ENCODE results near the gene MPPED1. TPM values are rescaled to one million over a fixed set of nuclear protein-coding genes. Genes with fewer than 3 reads are reported as not detected.

Gene MPPED1
- total and polyA plus RNA-seq, 2 donors (not counting 1 experiment from before 2014, with no cell fraction given): 0.13 TPM; not detected in 1

DNA sequence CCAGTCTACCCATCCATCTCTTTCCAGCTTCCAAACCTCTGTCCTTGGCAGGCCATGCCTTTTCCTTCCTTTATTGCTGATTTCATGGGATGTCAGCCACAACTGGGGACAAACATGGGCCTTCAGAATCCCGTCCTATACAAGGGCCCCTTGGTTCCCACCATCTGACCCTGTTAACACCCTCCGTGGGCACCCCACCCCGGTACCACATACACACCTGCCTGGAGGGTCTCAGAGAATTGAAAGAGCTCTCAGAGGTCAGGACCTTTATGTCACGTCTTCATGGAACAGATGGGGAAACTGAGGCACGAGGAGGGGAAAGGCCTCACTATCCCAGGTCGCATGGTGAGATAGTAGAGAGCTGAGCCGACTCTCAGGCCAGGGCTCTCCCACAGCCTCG, 53.0 kb downstream of the MPPED1 start:
- TF ChIP-seq, protein P1, sequence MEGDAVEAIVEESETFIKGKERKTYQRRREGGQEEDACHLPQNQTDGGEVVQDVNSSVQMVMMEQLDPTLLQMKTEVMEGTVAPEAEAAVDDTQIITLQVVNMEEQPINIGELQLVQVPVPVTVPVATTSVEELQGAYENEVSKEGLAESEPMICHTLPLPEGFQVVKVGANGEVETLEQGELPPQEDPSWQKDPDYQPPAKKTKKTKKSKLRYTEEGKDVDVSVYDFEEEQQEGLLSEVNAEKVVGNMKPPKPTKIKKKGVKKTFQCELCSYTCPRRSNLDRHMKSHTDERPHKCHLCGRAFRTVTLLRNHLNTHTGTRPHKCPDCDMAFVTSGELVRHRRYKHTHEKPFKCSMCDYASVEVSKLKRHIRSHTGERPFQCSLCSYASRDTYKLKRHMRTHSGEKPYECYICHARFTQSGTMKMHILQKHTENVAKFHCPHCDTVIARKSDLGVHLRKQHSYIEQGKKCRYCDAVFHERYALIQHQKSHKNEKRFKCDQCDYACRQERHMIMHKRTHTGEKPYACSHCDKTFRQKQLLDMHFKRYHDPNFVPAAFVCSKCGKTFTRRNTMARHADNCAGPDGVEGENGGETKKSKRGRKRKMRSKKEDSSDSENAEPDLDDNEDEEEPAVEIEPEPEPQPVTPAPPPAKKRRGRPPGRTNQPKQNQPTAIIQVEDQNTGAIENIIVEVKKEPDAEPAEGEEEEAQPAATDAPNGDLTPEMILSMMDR (IDR thresholded peaks at IDR 0.05): no peak
- no peak for TF ChIP-seq EZH2 (IDR thresholded peaks at IDR 0.05; ENCODE audit: borderline replicate concordance, insufficient read depth, low read depth, low read length, poor library complexity, severe bottlenecking)
- POLR2A ChIA-PET: no interaction called here
- Histone ChIP-seq H3K9me3 (ENCODE audit: control extremely low read depth in 1 of 3, control insufficient read depth in 2 of 3, insufficient read depth in 1 of 3, low read length in 2 of 3) (peaks cover 0 to 17% (median 8%) of the 10 kb centered on the region in 3 donors), H3K27ac (ENCODE audit: low read length in 2 of 2) (no peak overlapping the region), H4K20me1 (ENCODE audit: control insufficient read depth, insufficient read depth, low read length, poor library complexity, severe bottlenecking) (no peaks in the 10 kb centered on the region), H2AFZ (ENCODE audit: insufficient read depth, low read depth, low read length, poor library complexity, severe bottlenecking) (no peak overlapping the region), H3K4me3 (ENCODE audit: control extremely low read depth in 1 of 5, extremely low read depth in 1 of 5, insufficient read depth in 1 of 5, low read depth in 2 of 5, low read length in 4 of 5) (no peak overlapping the region), H3K79me2 (ENCODE audit: control insufficient read depth, insufficient read depth, low read length) (no peaks in the 10 kb centered on the region), H3K9ac (ENCODE audit: low read length) (no peak overlapping the region), H3K4me2 (replicated peaks; ENCODE audit: low read depth, low read length, poor library complexity, severe bottlenecking) (no peak overlapping the region), H3K4me1 (ENCODE audit: control insufficient read depth in 2 of 2, insufficient read depth in 2 of 2, low read length in 2 of 2) (no peaks in the 10 kb centered on the region), H3K27me3 (replicated peaks in 1 of 4; ENCODE audit: control extremely low read depth in 1 of 4, control insufficient read depth in 3 of 4, insufficient read depth in 4 of 4, low read length in 3 of 4) (peaks cover 0 to 30% (median 0%) of the 10 kb centered on the region in 4 experiments), H3K36me3 (replicated peaks in 1 of 2; ENCODE audit: control extremely low read depth in 1 of 2, control insufficient read depth in 1 of 2, extremely low read depth in 1 of 2, insufficient read depth in 2 of 2, low read length in 1 of 2) (no peaks in the 10 kb centered on the region)
- CTCF ChIA-PET: no interaction called here
- WGBS (ENCODE audit: insufficient coverage): 65% methylated on average over 6 of the region's 8 CpGs
- no peak for DNase-seq
- H3K27ac Mint-ChIP-seq: no peak overlapping the region
- peaks cover 46% of the 10 kb centered on the region for H3K27me3 Mint-ChIP-seq
- no peaks in the 10 kb centered on the region for H3K4me1 Mint-ChIP-seq
- ATAC-seq (ENCODE audit: low read depth): no peak
- H3K4me3 Mint-ChIP-seq: no peak overlapping the region
- peaks cover 3% of the 10 kb centered on the region for H3K9me3 Mint-ChIP-seq (ENCODE audit: insufficient read depth)
- intact Hi-C loops (cut with micrococcal nuclease): no loop called here

DNA sequence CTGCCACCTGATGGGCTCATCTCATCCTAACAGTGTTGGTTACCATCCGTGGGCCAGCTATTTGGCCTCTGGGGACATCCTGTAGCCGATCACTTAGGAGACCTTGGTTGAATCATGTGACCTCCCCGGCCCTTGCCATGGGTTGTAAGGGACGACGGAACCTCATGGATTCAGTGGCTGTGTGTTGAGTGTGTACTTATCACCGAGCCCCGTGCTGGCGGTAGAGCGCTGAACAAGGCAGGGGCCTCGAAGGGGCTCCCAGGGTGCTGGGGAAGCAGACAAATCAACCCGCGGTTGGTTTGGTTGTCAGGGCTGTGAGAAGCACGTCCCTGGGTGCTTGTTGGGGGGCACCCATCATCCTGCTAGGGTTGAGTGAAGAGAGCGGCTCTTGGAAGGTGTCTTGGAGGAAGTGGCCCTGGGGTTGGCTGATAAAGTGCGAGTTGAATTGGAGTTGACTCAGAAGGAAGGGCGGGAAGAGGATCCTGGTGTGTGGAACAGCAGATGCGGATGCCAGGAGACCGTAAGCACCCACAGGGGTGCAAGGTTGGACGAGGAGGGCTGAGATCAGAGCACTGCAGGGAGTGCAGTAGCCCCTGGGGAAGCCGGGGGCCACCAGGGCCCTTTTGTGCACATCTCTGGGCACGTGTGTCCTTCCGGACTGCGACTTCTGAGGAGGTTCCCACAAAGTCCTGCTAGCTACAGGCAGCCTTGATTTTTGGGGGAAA, 53.6 kb downstream of the MPPED1 start:
- ChIA-PET CTCF (no interaction called here), POLR2A (no interaction called here)
- no peaks in the 10 kb centered on the region for H3K4me1 ChIP-seq (ENCODE audit: control insufficient read depth in 2 of 2, insufficient read depth in 2 of 2, low read length in 2 of 2)
- no peak overlapping the region for H2AFZ ChIP-seq (ENCODE audit: insufficient read depth, low read depth, low read length, poor library complexity, severe bottlenecking)
- intact Hi-C loops (cut with micrococcal nuclease): no loop called here
- no peaks in the 10 kb centered on the region for H3K36me3 ChIP-seq (replicated peaks in 1 of 2; ENCODE audit: control extremely low read depth in 1 of 2, control insufficient read depth in 1 of 2, extremely low read depth in 1 of 2, insufficient read depth in 2 of 2, low read length in 1 of 2)
- peaks cover 0 to 30% (median 0%) of the 10 kb centered on the region in 4 experiments for H3K27me3 ChIP-seq (replicated peaks in 1 of 4; ENCODE audit: control extremely low read depth in 1 of 4, control insufficient read depth in 3 of 4, insufficient read depth in 4 of 4, low read length in 3 of 4)
- TF ChIP-seq, protein P1 (IDR thresholded peaks at IDR 0.05): no peak
- H4K20me1 ChIP-seq (ENCODE audit: control insufficient read depth, insufficient read depth, low read length, poor library complexity, severe bottlenecking): no peaks in the 10 kb centered on the region
- Mint-ChIP-seq H3K9me3 (ENCODE audit: insufficient read depth) (peaks cover 3% of the 10 kb centered on the region), H3K27ac (no peak overlapping the region), H3K4me1 (no peaks in the 10 kb centered on the region), H3K27me3 (peaks cover 52% of the 10 kb centered on the region), H3K4me3 (no peak overlapping the region)
- H3K9me3 ChIP-seq (ENCODE audit: control extremely low read depth in 1 of 3, control insufficient read depth in 2 of 3, insufficient read depth in 1 of 3, low read length in 2 of 3): peaks cover 0 to 17% (median 8%) of the 10 kb centered on the region in 3 donors
- H3K4me2 ChIP-seq (replicated peaks; ENCODE audit: low read depth, low read length, poor library complexity, severe bottlenecking): no peak overlapping the region
- no peaks in the 10 kb centered on the region for H3K79me2 ChIP-seq (ENCODE audit: control insufficient read depth, insufficient read depth, low read length)
- DNase-seq: no peak
- no peak for ATAC-seq (ENCODE audit: low read depth)
- H3K9ac ChIP-seq (ENCODE audit: low read length): no peak overlapping the region
- no peak overlapping the region for H3K4me3 ChIP-seq (ENCODE audit: control extremely low read depth in 1 of 5, extremely low read depth in 1 of 5, insufficient read depth in 1 of 5, low read depth in 2 of 5, low read length in 4 of 5)
- no peak overlapping the region for H3K27ac ChIP-seq (ENCODE audit: low read length in 2 of 2)
- 84% methylated on average over 22 of the region's 23 CpGs for WGBS (ENCODE audit: insufficient coverage)

All from B cell (primary cell).